AG08395 (cell line): ENCODE data around the gene LYPD3.
A peak's percentile ranks its signal among the peaks of the same experiment; 100 is the strongest.
"Not testable (repeated sequence)": the region's sequence is repeated elsewhere in the genome, so short reads cannot be mapped to it uniquely, and the experiment has no call there.

Source experiments
- DNase-seq: peaks from one replicate; pipeline ENCODE4 v3.0.0; 2012; ENCODE audit warnings: mixed read lengths, low spot score

The LYPD3 gene

GRCh38 chr19:43461303-43461702 lies 4.1 kb downstream of the LYPD3 start:
- no peak for DNase-seq

GRCh38 chr19:43460362-43461016 lies 4.9 kb downstream of the LYPD3 start:
- no peak for DNase-seq

DNA sequence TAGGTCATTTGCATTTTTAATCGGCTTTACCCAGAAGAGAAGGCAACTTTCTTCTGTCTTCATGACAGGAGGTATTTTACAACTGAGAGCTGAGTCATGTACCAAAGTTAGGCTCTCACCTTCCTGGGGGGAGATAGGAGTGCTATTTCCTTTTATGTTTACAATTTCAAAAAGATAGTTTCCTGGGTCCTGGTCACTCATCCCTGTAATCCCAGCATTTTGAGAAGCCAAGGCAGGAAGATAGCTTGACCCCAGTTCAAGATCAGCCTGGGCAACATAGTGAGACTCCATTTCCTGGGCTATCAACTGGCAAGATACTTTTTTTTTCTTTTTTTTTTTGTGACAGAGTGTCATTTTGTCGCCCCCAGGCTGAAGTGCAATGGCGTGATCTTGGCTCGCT lies 7.6 kb downstream of the LYPD3 start:
- no peak for DNase-seq

GRCh38 chr19:43455321-43456113 lies 9.9 kb downstream of the LYPD3 start:
- no peak for DNase-seq

- DNase-seq: no peak
These were observed 11.4 kb downstream of the LYPD3 start for GRCh38 chr19:43454031-43454430.

DNA sequence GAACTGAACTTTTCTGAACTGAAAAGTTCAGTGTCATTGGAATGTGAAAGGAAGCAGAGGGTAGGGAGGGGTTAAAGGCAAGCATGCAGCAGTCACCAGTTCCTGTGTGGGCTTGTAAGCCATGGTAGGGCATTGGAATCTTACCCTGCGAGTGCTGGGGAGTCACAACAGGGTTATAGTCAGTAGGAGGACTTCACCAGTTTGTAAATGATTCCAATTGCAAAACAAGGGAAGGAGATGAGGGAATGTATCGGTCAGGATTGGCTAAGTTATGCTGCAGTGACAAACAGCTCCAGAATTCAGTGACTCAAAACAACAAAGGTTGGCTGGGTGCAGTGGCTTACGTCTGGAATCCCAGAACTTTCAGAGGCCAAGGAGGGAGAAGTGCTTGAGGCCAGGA lies 12.8 kb downstream of the LYPD3 start:
- no peak for DNase-seq

DNA sequence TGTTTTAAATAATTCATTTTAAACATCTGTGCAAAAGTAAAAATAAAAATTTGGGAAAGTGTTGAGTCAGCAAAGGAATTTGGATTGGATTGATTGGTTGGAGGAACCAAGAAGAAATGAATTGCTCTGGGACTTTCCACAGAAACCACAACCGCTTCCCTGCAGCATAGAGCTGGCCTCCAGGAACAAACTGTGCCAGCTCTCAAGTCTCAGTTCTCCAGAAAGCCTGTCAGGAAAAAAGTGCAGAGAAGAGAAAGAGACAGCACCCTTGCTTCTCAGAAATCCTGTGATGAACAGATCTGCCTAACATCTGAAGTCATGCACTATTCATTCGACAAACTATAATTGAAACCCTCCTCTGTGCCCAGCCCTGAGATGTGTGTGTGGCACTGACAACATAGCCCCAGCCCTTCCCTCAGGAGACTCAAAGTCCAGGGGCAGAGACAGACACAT lies 14.8 kb downstream of the LYPD3 start:
- peak; percentile 61 for DNase-seq

DNA sequence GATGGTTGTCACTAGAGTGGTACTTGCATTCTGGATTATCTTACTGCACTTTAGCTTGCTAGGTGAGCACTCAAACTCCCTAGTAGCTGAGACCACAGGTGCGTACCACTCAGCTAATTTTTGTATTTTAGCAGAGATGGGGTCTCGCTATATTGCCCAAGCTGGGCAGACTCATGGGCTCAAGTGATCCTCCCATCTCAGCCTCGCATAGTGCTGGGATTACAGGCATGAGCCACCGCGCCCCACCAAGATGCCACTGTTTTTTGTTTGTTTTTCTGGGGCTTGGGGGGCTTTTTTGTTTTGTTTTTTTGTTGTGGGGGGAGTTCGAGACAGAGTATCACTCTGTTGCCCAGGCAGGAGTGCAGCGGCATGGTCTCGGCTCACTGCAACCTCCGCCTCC lies 17.8 kb downstream of the LYPD3 start:
- no peak for DNase-seq

- peak; percentile 84 for DNase-seq
These were observed 18.5 kb downstream of the LYPD3 start for GRCh38 chr19:43446746-43447489.

DNA sequence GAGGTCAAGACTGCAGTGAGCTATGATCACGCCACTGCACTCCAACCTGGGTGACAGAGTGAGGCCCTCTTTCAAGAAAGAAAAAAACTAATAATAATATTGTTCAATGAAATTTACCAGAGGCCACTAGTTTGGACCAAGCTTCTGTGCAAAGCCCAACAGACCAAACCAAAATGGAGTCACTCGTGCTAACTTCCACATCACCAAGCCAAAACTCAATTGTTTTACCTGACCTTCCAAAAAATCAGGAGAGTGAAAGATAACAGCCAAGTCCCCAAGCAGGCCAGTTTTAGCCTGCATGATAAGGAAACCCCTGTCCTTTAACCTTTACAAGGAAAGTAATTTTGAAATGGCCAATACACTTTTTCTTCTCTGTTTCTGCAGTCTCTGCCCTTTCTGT lies 20.0 kb downstream of the LYPD3 start:
- DNase-seq: no peak

- DNase-seq: no peak
These were observed 20.7 kb downstream of the LYPD3 start for GRCh38 chr19:43444531-43445287.

DNA sequence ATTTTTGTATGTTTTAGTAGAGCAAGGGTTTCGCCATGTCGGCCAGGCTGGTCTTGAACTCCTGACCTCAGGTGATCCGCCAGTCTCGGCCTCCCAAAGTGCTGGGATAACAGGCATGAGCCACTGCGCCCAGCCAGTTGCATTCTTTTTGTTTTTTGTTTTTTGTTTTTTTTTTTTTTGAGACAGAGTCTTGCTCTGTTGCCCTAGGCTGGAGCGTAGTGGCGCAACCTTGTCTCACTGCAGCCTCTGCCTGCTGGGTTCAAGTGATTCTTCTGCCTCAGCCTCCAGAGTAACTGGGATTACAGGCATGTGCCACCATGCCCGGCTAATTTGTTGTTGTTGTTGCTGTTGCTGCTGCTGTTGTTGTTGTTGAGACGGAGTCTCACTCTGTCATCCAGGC lies 21.3 kb downstream of the LYPD3 start:
- DNase-seq: not testable (repeated sequence)

- DNase-seq: no peak
These were observed 23.7 kb downstream of the LYPD3 start for GRCh38 chr19:43441716-43442115.

DNA sequence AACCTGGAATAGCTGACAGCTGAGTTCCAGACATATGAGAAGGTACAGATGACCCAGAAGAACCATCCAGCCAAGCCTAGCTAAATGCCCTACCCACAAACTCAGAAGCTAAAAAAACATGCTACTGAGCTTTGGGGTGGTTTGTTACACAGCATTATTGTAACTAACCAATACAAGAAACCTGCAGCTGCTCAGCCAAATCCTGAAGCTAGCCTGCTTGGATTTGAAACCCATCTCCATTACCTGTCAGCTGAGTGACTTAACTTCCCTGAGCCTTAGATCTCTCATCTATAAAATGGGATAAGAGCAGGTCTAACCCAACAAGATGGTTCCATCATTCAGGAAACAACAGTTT lies 25.7 kb downstream of the LYPD3 start:
- DNase-seq: no peak

DNA sequence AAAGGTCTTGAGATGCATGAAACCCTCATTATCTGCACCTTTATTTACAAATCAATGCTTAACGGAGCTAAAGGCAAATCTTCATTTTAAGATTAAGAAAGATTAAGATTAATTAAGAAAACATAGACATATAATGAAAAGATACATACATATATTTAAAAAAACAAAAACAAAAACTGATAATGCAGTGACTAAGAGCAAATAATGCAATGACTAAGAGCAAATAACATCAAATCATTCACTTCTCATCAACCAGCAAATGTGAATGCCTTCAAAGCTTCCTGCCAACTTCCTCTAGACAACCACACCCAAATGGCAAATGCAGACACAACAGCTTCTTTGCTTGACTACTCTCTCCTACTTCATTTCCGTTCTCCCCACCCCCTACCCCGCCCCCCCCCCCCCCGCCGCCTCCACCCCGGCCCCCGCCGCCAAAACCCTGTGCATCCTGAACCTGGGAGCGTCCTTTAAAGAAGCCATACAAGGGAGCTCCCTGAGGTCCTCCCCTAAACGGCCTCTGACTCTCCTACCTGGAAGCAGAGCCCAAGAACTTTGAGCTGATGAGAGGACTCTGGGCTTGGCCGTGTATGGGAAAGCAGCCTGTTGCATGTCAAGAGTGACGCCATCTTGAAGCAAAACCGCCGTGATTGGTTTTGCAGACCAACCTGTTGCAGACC lies 26.2 kb downstream of the LYPD3 start:
- DNase-seq: peak; percentile 62

DNA sequence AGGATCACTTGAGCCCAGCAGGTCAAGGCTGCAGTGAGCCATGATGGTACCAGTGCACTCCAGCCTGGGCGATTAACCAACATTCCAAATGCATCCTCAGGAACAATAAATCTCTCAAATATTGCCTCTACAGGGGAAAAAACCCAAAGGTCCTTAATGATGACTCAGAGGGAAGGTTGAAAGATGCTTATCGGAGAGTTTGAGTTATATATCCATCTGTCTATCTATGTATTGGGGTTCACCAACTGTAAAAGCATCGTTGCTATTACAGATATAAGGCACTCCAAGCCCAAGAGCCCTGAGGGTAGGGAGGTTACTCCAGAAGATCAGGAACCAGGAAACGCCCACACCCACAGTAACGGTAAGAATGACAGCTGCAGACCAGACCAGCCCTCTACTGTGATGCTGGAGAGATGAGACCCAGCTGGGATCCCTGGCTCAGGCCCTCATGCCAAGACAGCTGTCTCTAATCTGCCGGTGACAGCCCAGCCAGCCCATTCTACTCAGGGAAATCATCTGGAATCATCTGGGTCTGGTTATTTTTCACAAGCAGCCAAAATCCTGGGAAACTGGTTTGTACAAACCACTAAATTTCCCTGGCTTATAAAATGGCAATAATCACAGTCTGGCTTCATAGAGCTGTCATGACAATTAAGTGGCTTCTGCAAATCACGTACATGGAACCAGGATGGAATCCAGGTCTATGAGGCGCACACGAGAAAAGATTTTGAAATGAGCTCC lies 26.9 kb downstream of the LYPD3 start:
- DNase-seq: peak; percentile 90

GRCh38 chr19:43437712-43438111 lies 27.7 kb downstream of the LYPD3 start:
- DNase-seq: no peak

DNA sequence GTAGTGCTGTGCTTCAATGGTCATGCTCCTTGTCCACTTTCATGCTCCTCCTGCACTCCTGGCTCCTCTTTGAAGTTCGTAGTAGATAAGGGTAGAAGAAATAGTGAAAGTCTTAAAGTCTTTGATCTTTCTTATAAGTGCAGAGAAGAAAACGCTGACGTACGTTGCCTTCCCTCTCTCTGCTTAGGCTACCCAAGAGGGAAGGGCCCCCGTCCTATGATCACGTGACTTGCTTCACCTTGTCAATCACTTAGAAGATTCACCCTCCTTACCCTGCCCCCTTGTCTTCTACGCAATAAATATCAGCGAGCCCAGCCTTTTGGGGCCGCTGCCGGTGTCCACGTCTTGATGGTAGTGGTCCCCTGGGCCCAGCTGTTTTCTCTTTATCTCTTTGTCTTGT lies 28.1 kb downstream of the LYPD3 start:
- not testable (repeated sequence) for DNase-seq

GRCh38 chr19:43435775-43436174 lies 29.6 kb downstream of the LYPD3 start:
- DNase-seq: no peak

DNA sequence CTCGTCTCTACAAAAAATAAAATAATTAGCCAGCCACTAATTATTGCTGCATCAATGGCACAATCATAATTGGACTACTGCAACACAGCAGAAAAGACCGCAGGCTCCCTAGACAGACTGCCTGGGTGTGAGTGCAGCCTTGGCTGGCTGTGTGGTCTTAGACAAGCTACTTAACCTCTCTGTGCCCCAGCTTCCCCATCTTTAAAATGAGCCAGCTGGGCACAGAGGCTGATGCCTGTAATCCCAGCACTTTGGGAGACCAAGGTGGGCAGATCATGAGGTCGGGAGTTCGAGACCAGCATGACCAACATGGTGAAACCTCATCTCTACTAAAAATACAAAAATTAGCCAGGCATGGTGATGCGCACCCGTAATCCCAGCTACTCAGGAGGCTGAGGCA lies 31.7 kb downstream of the LYPD3 start:
- DNase-seq: no peak

DNA sequence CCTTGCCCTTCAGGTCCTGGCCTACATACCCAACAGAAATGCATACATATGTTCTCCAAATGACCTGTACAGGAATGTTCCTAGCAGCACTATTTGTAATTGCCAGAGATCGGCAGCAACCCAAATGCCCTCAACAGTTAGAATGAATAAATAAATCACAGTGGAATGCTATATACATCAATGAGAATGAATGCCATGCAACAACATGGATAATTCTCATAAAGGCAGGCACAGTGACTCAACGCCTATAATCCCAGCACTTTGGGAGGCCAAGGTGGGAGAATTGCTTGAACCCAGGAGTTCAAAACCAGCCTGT lies 32.1 kb downstream of the LYPD3 start:
- DNase-seq: no peak
